GM12892 (cell line): Measurements from ENCODE around the gene TGFBR2.

Experiments
- DNase-seq: peaks from one replicate; pipeline ENCODE4 v3.0.0; 2011; ENCODE audit not compliant: insufficient read length
- FAIRE-seq: peaks from 2 replicates; lab custom pipeline; 2011; peaks lifted over from hg19 to GRCh38; lab: Jason Lieb, UNC
- POLR2A ChIP-seq: IDR thresholded peaks from 2 replicates; pipeline ENCODE4 v1.6.1; 2011; ENCODE audit warnings: low read depth, low read length, control low read depth
- POLR2AphosphoS5 ChIP-seq: IDR thresholded peaks from 2 replicates; pipeline ENCODE4 v1.6.1; 2011; ENCODE audit warnings: low read depth, low read length, control low read depth
- TAF1 ChIP-seq: IDR thresholded peaks from 2 replicates; pipeline ENCODE4 v1.6.1; 2011; ENCODE audit warnings: low read depth, mild to moderate bottlenecking, control low read depth, low read length, borderline replicate concordance

Gene TGFBR2

DNA sequence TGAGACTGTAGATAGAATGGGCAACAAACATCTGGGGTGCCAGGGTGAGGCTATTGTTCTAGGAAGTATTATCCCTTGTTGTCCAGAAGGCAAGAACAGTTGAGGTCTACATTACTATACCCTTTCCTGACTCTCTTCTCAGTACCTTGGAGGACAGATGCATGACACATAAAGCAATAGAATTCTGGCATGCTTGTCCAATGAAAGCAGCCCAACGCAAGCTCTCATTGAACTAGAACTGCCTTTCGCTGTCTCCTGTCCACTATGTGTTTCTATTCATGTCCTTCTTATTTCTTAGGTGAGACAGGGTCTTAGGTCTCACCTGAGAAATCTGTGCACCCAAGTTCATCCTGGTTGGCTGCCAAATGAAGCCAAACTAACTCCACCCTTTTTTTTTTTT, 68.6 kb downstream of the TGFBR2 start:
- DNase-seq = no peak
- no peak for TF ChIP-seq TAF1
- TF ChIP-seq POLR2AphosphoS5 = no peak
- no peak for FAIRE-seq

- no peak for FAIRE-seq
- no peak for DNase-seq
Observed at GRCh38 chr3:30675774-30676173, 69.4 kb downstream of the TGFBR2 start.

GRCh38 chr3:30676424-30677346, 70.3 kb downstream of the TGFBR2 start:
- FAIRE-seq = no peak
- no peak for DNase-seq

More at GRCh38 chr3:30675774-30676173, 69.4 kb downstream of the TGFBR2 start:
- TF ChIP-seq POLR2AphosphoS5 (no peak), POLR2A (no peak), TAF1 (no peak)

GRCh38 chr3:30677347-30677685, 70.9 kb downstream of the TGFBR2 start:
- FAIRE-seq (no peak), DNase-seq (no peak)
- TF ChIP-seq POLR2A = no peak
- TF ChIP-seq POLR2AphosphoS5 = no peak
- no peak for TF ChIP-seq TAF1

More at GRCh38 chr3:30676424-30677346, 70.3 kb downstream of the TGFBR2 start:
- TF ChIP-seq TAF1 (no peak), POLR2AphosphoS5 (no peak), POLR2A (no peak)

DNA sequence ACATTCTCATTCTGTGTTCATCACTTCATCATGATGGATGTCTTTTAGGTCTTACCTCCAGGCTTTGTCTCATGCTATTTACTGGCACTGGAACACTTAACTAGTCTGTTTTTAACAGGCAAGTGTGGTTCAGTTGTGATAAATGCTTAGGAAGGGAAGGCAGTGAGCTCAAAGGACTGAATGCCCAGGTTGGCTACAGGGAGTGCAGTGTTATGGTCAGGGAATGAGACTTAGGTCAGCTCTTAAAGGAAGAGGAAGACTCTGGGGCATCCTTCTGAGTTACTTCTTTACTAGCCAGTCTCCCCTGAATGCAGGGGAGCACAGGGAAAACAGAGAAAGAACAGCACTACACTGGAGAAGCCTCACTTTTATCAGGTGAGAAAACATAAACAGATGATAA, 72.6 kb downstream of the TGFBR2 start:
- TF ChIP-seq POLR2A (no peak), TAF1 (no peak), POLR2AphosphoS5 (no peak)
- DNase-seq (no peak), FAIRE-seq (no peak)

GRCh38 chr3:30680789-30681648, 74.6 kb downstream of the TGFBR2 start:
- FAIRE-seq = no peak
- DNase-seq = no peak

GRCh38 chr3:30681649-30682211, 75.3 kb downstream of the TGFBR2 start:
- TF ChIP-seq TAF1 = no peak
- DNase-seq (no peak), FAIRE-seq (no peak)

More at GRCh38 chr3:30680789-30681648, 74.6 kb downstream of the TGFBR2 start:
- TF ChIP-seq TAF1 (no peak), POLR2AphosphoS5 (no peak), POLR2A (no peak)

GRCh38 chr3:30682434-30683155, 76.2 kb downstream of the TGFBR2 start:
- FAIRE-seq (no peak), DNase-seq (no peak)
- no peak for TF ChIP-seq POLR2AphosphoS5
- TF ChIP-seq POLR2A = no peak
- TF ChIP-seq TAF1 = no peak

DNA sequence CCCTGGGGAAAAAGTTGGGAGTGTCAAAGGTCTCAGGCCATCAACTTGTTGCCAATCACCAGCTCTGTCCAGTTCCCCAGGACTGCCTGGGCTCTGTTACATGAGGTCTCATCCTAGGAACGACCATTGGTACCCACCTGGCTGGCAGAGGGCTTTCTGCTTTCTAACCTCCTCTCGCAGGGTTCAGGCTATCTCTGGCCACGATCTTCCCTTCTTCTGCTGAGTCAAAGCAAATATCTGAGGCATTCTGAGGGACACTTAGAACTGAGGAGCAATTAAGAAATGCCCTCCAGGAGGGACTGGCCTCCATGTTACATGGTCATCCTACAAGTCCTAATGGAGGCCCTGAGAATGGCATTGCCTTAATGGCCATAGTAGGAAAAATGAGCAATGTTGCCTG, 77.4 kb downstream of the TGFBR2 start:
- FAIRE-seq (no peak), DNase-seq (no peak)
- TF ChIP-seq TAF1 (no peak), POLR2A (no peak), POLR2AphosphoS5 (no peak)

DNA sequence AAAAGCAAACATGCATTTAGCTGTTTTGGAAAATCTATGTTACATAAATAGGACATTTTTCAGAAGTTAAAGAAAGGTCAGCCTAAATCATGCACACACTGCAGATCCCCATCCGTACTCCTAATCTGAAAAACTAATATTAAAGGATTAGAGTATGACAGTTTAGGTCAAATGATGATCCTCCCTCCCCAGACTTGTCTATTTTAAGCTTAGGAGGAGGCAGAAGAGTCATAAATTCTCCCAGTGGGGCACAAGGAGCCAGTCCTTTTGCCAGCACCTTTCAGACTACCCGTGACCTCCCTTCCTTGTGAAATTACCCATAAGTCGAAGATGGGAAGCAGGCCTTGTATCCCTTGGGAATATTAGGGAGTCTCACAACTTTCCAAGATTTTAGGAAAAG, 78.0 kb downstream of the TGFBR2 start:
- DNase-seq = no peak
- no peak for FAIRE-seq
- TF ChIP-seq POLR2AphosphoS5 (no peak), TAF1 (no peak), POLR2A (no peak)

DNA sequence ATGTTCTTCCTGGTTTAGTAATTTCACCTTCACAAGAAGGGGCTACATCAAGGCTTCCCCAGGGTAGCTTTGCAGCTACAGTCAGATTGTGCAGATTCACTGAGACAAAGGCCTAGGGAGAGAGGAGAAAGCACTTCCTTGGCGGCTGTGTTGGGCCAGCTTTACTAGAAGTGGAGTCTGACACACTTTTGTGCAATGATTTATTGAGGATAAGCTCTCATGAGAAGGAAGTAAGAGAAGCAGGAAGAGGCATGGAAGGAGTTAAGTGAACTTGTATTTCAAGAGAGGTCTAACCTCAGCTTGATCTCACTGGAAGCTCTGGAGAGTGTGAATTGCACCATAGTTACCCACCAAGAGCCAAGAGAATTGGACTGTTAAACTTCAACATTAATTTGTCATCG, 78.9 kb downstream of the TGFBR2 start:
- FAIRE-seq = no peak
- no peak for DNase-seq
- no peak for TF ChIP-seq POLR2A
- no peak for TF ChIP-seq TAF1
- no peak for TF ChIP-seq POLR2AphosphoS5

DNA sequence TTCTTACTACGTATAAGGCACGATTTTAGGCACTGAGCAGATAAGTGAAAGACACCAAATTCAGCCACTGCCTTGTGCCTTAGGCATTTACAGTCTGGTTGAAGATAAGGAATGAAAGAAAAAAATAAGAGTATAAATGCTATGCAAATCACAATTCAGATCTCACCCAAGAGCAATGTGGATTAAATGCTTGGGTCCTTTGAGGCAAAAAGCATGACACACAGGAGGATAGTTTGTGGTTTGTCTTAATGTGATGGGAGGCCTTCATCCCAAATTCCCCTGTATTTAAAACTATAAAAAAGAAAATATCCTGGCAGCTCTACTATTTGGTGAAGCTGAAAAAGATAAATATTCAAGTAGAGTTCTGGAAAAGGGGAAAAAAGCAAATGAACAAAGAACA, 79.8 kb downstream of the TGFBR2 start:
- TF ChIP-seq POLR2AphosphoS5 (no peak), POLR2A (no peak), TAF1 (no peak)
- FAIRE-seq (no peak), DNase-seq (no peak)
